Islet of Langerhans (tissue), 1 donor: ENCODE results near the gene PAX5.
"Not testable (repeated sequence)": the region's sequence is repeated elsewhere in the genome, so short reads cannot be mapped to it uniquely, and the experiment has no call there.

Experiments
- FAIRE-seq: peaks from one replicate; lab custom pipeline; 2011; peaks lifted over from hg19 to GRCh38; lab: Jason Lieb, UNC

The PAX5 gene

GRCh38 chr9:37033682-37034304 is at the start of gene PAX5:
Gene PAX5, minus strand, starts transcription at chr9:37034268. Its CDS starts 237 bp downstream, at chr9:37034031.
- no peak for FAIRE-seq

- FAIRE-seq = no peak
Observed at GRCh38 chr9:37083654-37084053, 49.6 kb upstream of the PAX5 start.

- FAIRE-seq = no peak
Observed at GRCh38 chr9:37082214-37082765, 48.2 kb upstream of the PAX5 start.

DNA sequence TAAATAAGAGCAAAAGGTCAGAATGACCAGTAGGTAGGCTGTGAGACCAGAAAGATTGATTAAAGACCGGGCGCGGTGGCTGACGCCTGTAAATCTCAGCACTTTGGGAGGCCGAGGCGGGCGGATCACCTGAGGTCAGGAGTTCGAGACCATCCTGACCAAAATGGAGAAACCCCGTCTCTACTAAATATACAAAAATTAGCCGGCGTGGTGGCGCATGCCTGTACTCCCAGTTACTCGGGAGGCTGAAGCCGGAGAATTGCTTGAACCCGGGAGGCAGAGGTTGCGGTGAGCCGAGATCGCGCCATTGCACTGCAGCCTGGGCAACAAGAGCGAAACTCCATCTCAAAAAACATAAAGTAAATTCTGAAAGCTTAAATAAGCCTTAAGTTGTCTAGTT is 47.4 kb upstream of the PAX5 start:
- not testable (repeated sequence) for FAIRE-seq

- not testable (repeated sequence) for FAIRE-seq
Observed at GRCh38 chr9:37080165-37080628, 46.1 kb upstream of the PAX5 start.

DNA sequence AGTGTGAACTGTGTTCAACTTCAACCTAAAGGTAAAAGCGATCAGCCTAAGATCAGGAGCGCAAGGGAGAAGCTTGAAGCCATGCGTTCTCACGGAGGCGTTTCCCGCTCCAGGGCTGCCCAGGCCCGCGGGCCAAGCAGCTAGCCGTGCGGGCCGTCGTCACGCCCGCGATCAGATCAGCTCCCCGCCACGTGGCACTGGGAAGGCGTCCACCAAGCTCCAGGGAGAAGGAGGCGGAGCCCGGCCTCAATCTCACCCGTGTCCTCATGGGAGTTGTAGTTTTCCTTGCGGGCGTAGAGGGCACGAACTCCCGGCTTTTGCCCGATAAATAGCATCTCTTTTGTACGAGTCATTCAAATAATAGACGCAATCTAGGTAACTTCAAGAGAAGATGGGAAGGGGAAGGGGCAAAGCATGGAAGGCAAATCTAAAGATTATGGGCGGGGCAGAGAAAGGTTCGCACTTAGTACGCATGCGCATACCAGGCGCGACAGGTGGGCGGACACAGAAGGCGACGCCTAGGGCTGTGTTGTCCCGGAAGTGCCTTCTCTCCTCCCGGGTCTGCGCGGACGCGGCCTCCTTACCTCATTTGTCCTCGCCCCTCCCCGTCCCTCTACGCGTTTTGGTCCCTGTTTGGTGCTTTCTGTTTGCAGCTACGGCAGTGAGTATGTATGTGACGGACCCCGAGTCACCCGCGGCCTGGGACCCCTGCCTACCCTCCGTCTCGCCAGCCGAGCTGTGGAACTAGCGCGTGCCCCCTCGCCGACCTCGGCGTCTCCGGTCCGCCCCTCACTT is 45.5 kb upstream of the PAX5 start:
- FAIRE-seq = peak; percentile 27

DNA sequence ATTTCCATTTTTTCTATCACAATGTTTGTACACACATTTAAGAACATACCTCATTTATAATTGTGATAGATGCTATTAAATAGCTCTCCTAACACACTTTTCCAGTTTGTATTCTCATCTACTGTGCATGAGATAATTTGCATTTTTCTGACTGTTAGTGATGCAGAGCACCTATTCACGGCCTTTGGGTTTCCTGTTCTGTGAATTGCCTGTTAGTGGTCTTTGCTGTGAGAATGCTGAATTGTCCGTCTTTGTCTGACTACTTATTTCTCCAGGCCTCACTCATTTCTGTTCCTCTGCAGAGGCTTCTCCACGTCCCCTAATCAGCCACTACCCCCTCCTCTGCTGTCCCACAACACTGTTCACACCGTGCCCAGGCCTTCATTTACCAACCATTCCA is 40.7 kb upstream of the PAX5 start:
- not testable (repeated sequence) for FAIRE-seq

- no peak for FAIRE-seq
Observed at GRCh38 chr9:37066139-37066725, 32.2 kb upstream of the PAX5 start.

DNA sequence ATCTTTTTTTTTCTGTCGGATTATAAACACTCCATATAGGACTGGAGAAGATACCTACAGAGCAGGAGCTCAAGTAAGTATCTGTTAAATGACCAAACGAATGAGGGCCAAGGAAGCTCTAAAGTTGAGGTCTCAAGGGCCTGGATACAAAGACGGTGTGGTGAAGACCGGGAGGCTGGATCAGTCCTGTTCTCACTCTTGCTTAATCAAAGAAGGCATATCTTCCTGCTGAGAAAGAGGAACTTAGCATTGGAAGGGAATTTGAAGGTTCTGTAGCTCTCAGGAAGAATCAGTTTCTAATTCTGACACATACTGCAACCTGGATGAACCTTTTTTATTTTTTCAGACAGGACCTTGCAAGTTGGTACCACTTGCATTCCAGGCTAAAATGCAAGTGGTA is 28.3 kb upstream of the PAX5 start:
- no peak for FAIRE-seq

- FAIRE-seq = no peak
Observed at GRCh38 chr9:37061768-37062167, 27.7 kb upstream of the PAX5 start.

GRCh38 chr9:37060833-37061232 is 26.8 kb upstream of the PAX5 start:
- no peak for FAIRE-seq

- FAIRE-seq = no peak
Observed at GRCh38 chr9:37056046-37056920, 22.2 kb upstream of the PAX5 start.

DNA sequence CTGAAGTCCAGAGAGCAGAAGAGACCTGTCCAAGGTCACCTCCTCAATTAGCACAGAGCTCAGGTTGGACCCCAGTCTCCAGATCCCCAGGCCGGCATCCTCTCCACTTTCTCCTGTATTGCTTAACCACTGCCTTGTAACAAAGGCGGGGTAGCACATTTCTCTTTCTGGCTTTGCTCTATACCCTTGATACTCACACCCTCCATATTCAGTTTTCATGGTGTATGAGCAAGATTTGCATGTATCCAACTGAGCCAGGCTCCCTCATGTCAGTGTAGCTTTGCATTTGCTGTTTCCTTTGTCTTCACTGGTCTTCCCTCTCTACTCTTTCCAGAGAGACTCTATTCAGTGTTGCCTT is 20.3 kb upstream of the PAX5 start:
- FAIRE-seq = not testable (repeated sequence)

- no peak for FAIRE-seq
Observed at GRCh38 chr9:37053684-37054362, 19.8 kb upstream of the PAX5 start.

- FAIRE-seq = no peak
Observed at GRCh38 chr9:37046683-37047082, 12.6 kb upstream of the PAX5 start.

- FAIRE-seq = no peak
Observed at GRCh38 chr9:37042421-37042820, 8.4 kb upstream of the PAX5 start.

GRCh38 chr9:37040508-37041127 is 6.5 kb upstream of the PAX5 start:
- FAIRE-seq = no peak

- FAIRE-seq = peak; percentile 66
Observed at GRCh38 chr9:37038943-37039464, 4.9 kb upstream of the PAX5 start.

GRCh38 chr9:37038302-37038942 is 4.4 kb upstream of the PAX5 start:
- FAIRE-seq = no peak
